PFSK-1 (cell line): ENCODE data around the gene STAG1.

Source experiments
- FOXP2 ChIP-seq: optimal IDR thresholded peaks from 2 replicates; pipeline ENCODE3; 2011; ENCODE audit warnings: borderline replicate concordance, control low read depth, inconsistent platforms; ENCODE audit not compliant: insufficient read depth; ENCODE audit errors: extremely low read length, extremely low read depth
- POLR2AphosphoS5 ChIP-seq: IDR thresholded peaks from 2 replicates; pipeline ENCODE4 v1.6.1; 2012; ENCODE audit warnings: low read depth, mild to moderate bottlenecking, control low read depth, low read length, moderate library complexity
- REST ChIP-seq, 2 experiments: IDR thresholded peaks; 2 replicates each; pipeline versions ENCODE4 v1.6.1 to v1.8.0; 2011 to 2012; ENCODE audit warnings: low read depth in 2 of 2, low read length in 2 of 2, control low read depth in 1 of 2, inconsistent platforms in 1 of 2, mild to moderate bottlenecking in 1 of 2, moderate library complexity in 1 of 2; ENCODE audit not compliant: insufficient read depth in 1 of 2
- SIN3A ChIP-seq: IDR thresholded peaks from 2 replicates; pipeline ENCODE4 v1.6.1; 2012; ENCODE audit warnings: mild to moderate bottlenecking, low read length, moderate library complexity, borderline replicate concordance; ENCODE audit not compliant: insufficient read depth
- TAF1 ChIP-seq: IDR thresholded peaks from 2 replicates; pipeline ENCODE4 v1.6.1; 2012; ENCODE audit warnings: low read length, control low read depth, borderline replicate concordance; ENCODE audit not compliant: insufficient read depth

Gene STAG1

GRCh38 chr3:136311261-136311660 lies 440.9 kb downstream of the STAG1 start:
- TF ChIP-seq REST (IDR thresholded peaks at IDR 0.05; ENCODE audit: insufficient read depth in 1 of 2, low read depth in 2 of 2, low read length in 2 of 2) (no peak), TAF1 (no peak), POLR2AphosphoS5 (no peak), SIN3A (no peak), FOXP2 (no peak)

GRCh38 chr3:136305879-136306278 lies 446.3 kb downstream of the STAG1 start:
- TF ChIP-seq REST (IDR thresholded peaks at IDR 0.05; ENCODE audit: insufficient read depth in 1 of 2, low read depth in 2 of 2, low read length in 2 of 2): no peak
- TF ChIP-seq POLR2AphosphoS5: no peak

GRCh38 chr3:136300444-136300843 lies 451.7 kb downstream of the STAG1 start:
- TF ChIP-seq SIN3A (no peak), FOXP2 (no peak)

- TF ChIP-seq FOXP2 (no peak), TAF1 (no peak), SIN3A (no peak), POLR2AphosphoS5 (no peak), REST (IDR thresholded peaks at IDR 0.05; ENCODE audit: insufficient read depth in 1 of 2, low read depth in 2 of 2, low read length in 2 of 2) (no peak)
Observed at GRCh38 chr3:136297826-136298225, 454.4 kb downstream of the STAG1 start.

GRCh38 chr3:136296960-136297359 lies 455.2 kb downstream of the STAG1 start:
- TF ChIP-seq SIN3A (no peak), TAF1 (no peak), REST (IDR thresholded peaks at IDR 0.05; ENCODE audit: insufficient read depth in 1 of 2, low read depth in 2 of 2, low read length in 2 of 2) (no peak), POLR2AphosphoS5 (no peak), FOXP2 (no peak)
